ENCODE measurements around the gene C6orf141. TPM values are rescaled to one million over a fixed set of nuclear protein-coding genes. Genes with fewer than 3 reads are reported as not detected.

The C6orf141 gene
- total RNA-seq, 1 experiment from 2014 or later: 2.1 TPM

GRCh38 chr6:49543087-49543858, 7.2 kb upstream of the C6orf141 start:
- H3K4me3 Mint-ChIP-seq (ENCODE audit: unreplicated experiment): no peak overlapping the region
- Histone ChIP-seq H3K36me3 (ENCODE audit: control insufficient read depth, insufficient read depth, low read length) (no peaks in the 10 kb centered on the region), H3K9me3 (no peaks in the 10 kb centered on the region), H3K27me3 (replicated peaks; ENCODE audit: control insufficient read depth, insufficient read depth, low read length) (no peaks in the 10 kb centered on the region), H3K4me1 (no peaks in the 10 kb centered on the region), H3K4me3 (ENCODE audit: low read depth, low read length) (no peak overlapping the region)
- H3K4me1 Mint-ChIP-seq (ENCODE audit: low read depth, unreplicated experiment): no peaks in the 10 kb centered on the region
- no peaks in the 10 kb centered on the region for H3K36me3 Mint-ChIP-seq (ENCODE audit: insufficient read depth, unreplicated experiment)
- intact Hi-C loops (cut with micrococcal nuclease; ENCODE audit: unreplicated experiment): no loop called here
- TF ChIP-seq, protein P1, sequence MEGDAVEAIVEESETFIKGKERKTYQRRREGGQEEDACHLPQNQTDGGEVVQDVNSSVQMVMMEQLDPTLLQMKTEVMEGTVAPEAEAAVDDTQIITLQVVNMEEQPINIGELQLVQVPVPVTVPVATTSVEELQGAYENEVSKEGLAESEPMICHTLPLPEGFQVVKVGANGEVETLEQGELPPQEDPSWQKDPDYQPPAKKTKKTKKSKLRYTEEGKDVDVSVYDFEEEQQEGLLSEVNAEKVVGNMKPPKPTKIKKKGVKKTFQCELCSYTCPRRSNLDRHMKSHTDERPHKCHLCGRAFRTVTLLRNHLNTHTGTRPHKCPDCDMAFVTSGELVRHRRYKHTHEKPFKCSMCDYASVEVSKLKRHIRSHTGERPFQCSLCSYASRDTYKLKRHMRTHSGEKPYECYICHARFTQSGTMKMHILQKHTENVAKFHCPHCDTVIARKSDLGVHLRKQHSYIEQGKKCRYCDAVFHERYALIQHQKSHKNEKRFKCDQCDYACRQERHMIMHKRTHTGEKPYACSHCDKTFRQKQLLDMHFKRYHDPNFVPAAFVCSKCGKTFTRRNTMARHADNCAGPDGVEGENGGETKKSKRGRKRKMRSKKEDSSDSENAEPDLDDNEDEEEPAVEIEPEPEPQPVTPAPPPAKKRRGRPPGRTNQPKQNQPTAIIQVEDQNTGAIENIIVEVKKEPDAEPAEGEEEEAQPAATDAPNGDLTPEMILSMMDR (IDR thresholded peaks at IDR 0.05; ENCODE audit: insufficient read depth in 1 of 2, low read depth in 1 of 2, low read length in 1 of 2, severe bottlenecking in 1 of 2, unreplicated experiment in 1 of 2): no peak
- no peak overlapping the region for H3K27ac Mint-ChIP-seq (ENCODE audit: unreplicated experiment)
- ChIA-PET CTCF (no interaction called here), POLR2A (no interaction called here)
- no TSS peak for BruUV-seq (replicated peaks)
- DNase-seq: no peak
- no peaks in the 10 kb centered on the region for H3K9me3 Mint-ChIP-seq (ENCODE audit: unreplicated experiment)
- no peaks in the 10 kb centered on the region for H3K27me3 Mint-ChIP-seq (ENCODE audit: insufficient read depth, unreplicated experiment)

DNA sequence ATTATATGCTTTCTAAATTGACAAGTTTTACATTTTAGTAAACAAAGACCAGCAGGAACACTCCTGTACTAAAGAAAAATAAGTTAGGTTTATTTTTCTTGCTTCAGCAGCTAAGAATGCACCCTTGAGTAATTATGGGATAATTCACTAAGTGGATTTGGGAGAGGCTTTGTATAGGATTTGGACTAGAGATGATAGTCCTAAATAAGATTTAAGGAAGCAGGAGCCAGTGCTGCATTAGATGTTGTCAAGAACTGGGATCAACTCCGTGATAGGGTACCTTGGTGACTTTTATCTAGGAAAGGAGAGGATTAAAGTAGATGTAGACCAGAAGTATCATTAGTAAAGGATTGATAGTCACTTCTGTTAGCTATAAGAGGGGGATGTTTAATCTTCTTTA, 4.1 kb upstream of the C6orf141 start:
- H3K4me1 Mint-ChIP-seq (ENCODE audit: low read depth, unreplicated experiment): peaks cover 1% of the 10 kb centered on the region
- H3K36me3 Mint-ChIP-seq (ENCODE audit: insufficient read depth, unreplicated experiment): no peaks in the 10 kb centered on the region
- H3K27me3 ChIP-seq (replicated peaks; ENCODE audit: control insufficient read depth, insufficient read depth, low read length): no peaks in the 10 kb centered on the region
- no peak overlapping the region for H3K27ac Mint-ChIP-seq (ENCODE audit: unreplicated experiment)
- ChIA-PET CTCF (no interaction called here), POLR2A (no interaction called here)
- DNase-seq: no peak
- H3K4me1 ChIP-seq: no peaks in the 10 kb centered on the region
- H3K9me3 ChIP-seq: no peaks in the 10 kb centered on the region
- TF ChIP-seq, protein P1 (IDR thresholded peaks at IDR 0.05; ENCODE audit: insufficient read depth in 1 of 2, low read depth in 1 of 2, low read length in 1 of 2, severe bottlenecking in 1 of 2, unreplicated experiment in 1 of 2): no peak
- BruUV-seq (replicated peaks): no TSS peak
- no peak overlapping the region for H3K4me3 Mint-ChIP-seq (ENCODE audit: unreplicated experiment)
- no peaks in the 10 kb centered on the region for H3K36me3 ChIP-seq (ENCODE audit: control insufficient read depth, insufficient read depth, low read length)
- H3K27me3 Mint-ChIP-seq (ENCODE audit: insufficient read depth, unreplicated experiment): no peaks in the 10 kb centered on the region
- intact Hi-C loops (cut with micrococcal nuclease; ENCODE audit: unreplicated experiment): no loop called here
- H3K9me3 Mint-ChIP-seq (ENCODE audit: unreplicated experiment): no peaks in the 10 kb centered on the region
- H3K4me3 ChIP-seq (ENCODE audit: low read depth, low read length): no peak overlapping the region

GRCh38 chr6:49548613-49549304, 1.7 kb upstream of the C6orf141 start:
- no peak overlapping the region for H3K4me3 Mint-ChIP-seq (ENCODE audit: unreplicated experiment)
- intact Hi-C loops (cut with micrococcal nuclease; ENCODE audit: unreplicated experiment): no loop called here

More at GRCh38 chr6:49548613-49549304, 1.7 kb upstream of the C6orf141 start:
- no peaks in the 10 kb centered on the region for H3K9me3 Mint-ChIP-seq (ENCODE audit: unreplicated experiment)
- H3K27me3 Mint-ChIP-seq (ENCODE audit: insufficient read depth, unreplicated experiment): no peaks in the 10 kb centered on the region
- no peaks in the 10 kb centered on the region for H3K36me3 ChIP-seq (ENCODE audit: control insufficient read depth, insufficient read depth, low read length)
- no peaks in the 10 kb centered on the region for H3K4me1 ChIP-seq
- no peak overlapping the region for H3K27ac Mint-ChIP-seq (ENCODE audit: unreplicated experiment)
- ChIA-PET POLR2A (no interaction called here), CTCF (no interaction called here)
- DNase-seq: no peak
- peaks cover 9% of the 10 kb centered on the region for H3K4me1 Mint-ChIP-seq (ENCODE audit: low read depth, unreplicated experiment)
- peaks cover 4% of the 10 kb centered on the region for H3K36me3 Mint-ChIP-seq (ENCODE audit: insufficient read depth, unreplicated experiment)
- H3K9me3 ChIP-seq: no peaks in the 10 kb centered on the region
- TF ChIP-seq, protein P1 (IDR thresholded peaks at IDR 0.05; ENCODE audit: insufficient read depth in 1 of 2, low read depth in 1 of 2, low read length in 1 of 2, severe bottlenecking in 1 of 2, unreplicated experiment in 1 of 2): no peak
- H3K4me3 ChIP-seq (ENCODE audit: low read depth, low read length): no peak overlapping the region
- no TSS peak for BruUV-seq (replicated peaks)
- no peaks in the 10 kb centered on the region for H3K27me3 ChIP-seq (replicated peaks; ENCODE audit: control insufficient read depth, insufficient read depth, low read length)

All from Caco-2 (cell line).